ENCODE results near the gene SLC38A8.

SLC38A8 gene

DNA sequence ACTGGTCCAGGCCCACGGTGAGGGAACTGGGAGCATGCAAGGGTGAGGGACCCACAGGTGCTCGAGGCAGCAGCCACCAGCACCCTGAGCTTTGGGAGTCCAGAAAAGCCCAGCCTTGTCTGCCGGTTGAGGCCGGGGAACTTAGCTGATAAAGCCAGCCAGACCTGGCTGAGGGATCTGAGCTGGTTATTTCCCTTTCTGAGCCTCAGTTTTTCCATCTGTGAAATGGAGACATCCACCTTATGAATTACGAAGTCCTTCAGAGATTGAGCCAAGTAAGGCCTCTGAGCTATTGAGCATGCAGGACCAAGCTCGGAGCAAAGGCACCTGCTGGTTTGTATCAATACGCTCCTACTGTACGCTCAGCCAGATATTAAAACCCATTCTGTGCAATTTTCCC lies 60.8 kb downstream of the SLC38A8 start:
- Histone ChIP-seq H3K27me3 (ENCODE audit: insufficient read depth, low read length) (no peaks in the 10 kb centered on the region), H3K9ac (ENCODE audit: low read depth, low read length) (no peak overlapping the region), H3K27ac (ENCODE audit: low read length) (no peak overlapping the region), H3K4me1 (ENCODE audit: insufficient read depth, low read length) (peaks cover 4% of the 10 kb centered on the region; the same call in 1 of the 2 replicates), H3K9me3 (ENCODE audit: insufficient read depth, low read depth, low read length) (peaks cover 17% of the 10 kb centered on the region), H3K4me3 (ENCODE audit: low read length) (no peak overlapping the region), H3K36me3 (ENCODE audit: insufficient read depth, low read depth, low read length) (no peaks in the 10 kb centered on the region)

- H3K36me3 ChIP-seq (ENCODE audit: insufficient read depth, low read depth, low read length): no peaks in the 10 kb centered on the region
- H3K4me1 ChIP-seq (ENCODE audit: insufficient read depth, low read length): peaks cover 4% of the 10 kb centered on the region; the same call in 1 of the 2 replicates
- H3K4me3 ChIP-seq (ENCODE audit: low read length): no peak overlapping the region
- H3K27me3 ChIP-seq (ENCODE audit: insufficient read depth, low read length): no peaks in the 10 kb centered on the region
- peaks cover 17% of the 10 kb centered on the region for H3K9me3 ChIP-seq (ENCODE audit: insufficient read depth, low read depth, low read length)
- H3K9ac ChIP-seq (ENCODE audit: low read depth, low read length): no peak overlapping the region
- no peak overlapping the region for H3K27ac ChIP-seq (ENCODE audit: low read length)
Measured at GRCh38 chr16:83980794-83981193, 61.8 kb downstream of the SLC38A8 start.

DNA sequence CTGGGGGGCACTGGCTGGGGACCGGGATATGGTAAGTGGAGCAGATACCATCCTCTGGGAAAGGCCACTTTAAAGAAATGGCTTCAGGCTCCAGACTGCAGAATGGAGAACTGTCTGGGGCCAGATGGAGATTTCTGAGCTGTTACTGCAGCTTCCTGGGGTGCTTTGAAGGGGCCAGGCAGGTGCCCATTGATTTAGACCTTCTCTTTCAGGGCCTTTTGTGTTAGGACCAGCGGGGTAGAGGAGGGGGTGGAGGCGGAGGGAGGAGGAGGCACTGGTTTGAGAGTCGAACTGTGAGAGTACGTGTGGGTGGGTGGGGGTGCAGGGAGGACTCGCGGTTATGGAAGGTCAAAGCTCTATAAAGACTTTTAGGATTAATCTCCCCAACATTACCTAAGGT lies 63.2 kb downstream of the SLC38A8 start:
- Histone ChIP-seq H3K36me3 (ENCODE audit: insufficient read depth, low read depth, low read length) (no peaks in the 10 kb centered on the region), H3K27ac (ENCODE audit: low read length) (no peak overlapping the region), H3K27me3 (ENCODE audit: insufficient read depth, low read length) (no peaks in the 10 kb centered on the region)

DNA sequence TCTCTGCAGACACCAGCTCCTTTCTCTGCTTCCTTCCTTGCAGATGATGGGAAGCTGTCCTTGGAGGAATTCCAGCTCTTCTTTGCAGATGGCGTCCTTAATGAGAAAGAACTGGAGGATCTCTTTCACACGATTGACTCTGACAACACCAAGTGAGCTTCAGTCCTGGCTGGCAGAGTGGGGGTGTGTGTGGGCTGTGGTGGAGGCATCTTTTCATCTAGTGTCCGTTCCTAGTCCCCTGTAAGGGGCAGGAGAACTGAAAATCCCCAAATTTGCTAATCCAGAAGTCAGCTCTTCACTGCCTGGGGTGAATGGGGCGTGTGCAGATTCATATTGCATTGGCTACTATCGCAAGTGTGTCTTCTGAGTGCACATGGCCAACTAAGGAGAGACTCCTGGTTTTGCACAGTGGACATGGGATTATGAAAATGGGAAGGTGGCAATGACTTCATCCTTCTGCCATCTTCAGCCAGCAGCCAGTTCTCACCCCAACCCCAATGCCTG lies 64.1 kb downstream of the SLC38A8 start:
- Histone ChIP-seq H3K9ac (ENCODE audit: low read depth, low read length) (no peak overlapping the region), H3K27me3 (ENCODE audit: insufficient read depth, low read length) (no peaks in the 10 kb centered on the region), H3K27ac (ENCODE audit: low read length) (no peak overlapping the region), H3K4me3 (ENCODE audit: low read length) (0 out of 2 replicates have a peak overlapping the region, but pooled peaks have one; percentile 26), H3K9me3 (ENCODE audit: insufficient read depth, low read depth, low read length) (peaks cover 17% of the 10 kb centered on the region), H3K4me1 (ENCODE audit: insufficient read depth, low read length) (peaks cover 4% of the 10 kb centered on the region; the same call in 1 of the 2 replicates), H3K36me3 (ENCODE audit: insufficient read depth, low read depth, low read length) (no peaks in the 10 kb centered on the region)

More for the DNA sequence above, 63.2 kb downstream of the SLC38A8 start:
- no peak overlapping the region; the same call in 1 of the 2 replicates for H3K9ac ChIP-seq (ENCODE audit: low read depth, low read length)
- H3K9me3 ChIP-seq (ENCODE audit: insufficient read depth, low read depth, low read length): peaks cover 17% of the 10 kb centered on the region
- peak overlapping the region; percentile 26 for H3K4me3 ChIP-seq (ENCODE audit: low read length)
- peaks cover 4% of the 10 kb centered on the region; the same call in 1 of the 2 replicates for H3K4me1 ChIP-seq (ENCODE audit: insufficient read depth, low read length)

- H3K9me3 ChIP-seq (ENCODE audit: insufficient read depth, low read depth, low read length): peaks cover 17% of the 10 kb centered on the region
- peaks cover 4% of the 10 kb centered on the region; the same call in 1 of the 2 replicates for H3K4me1 ChIP-seq (ENCODE audit: insufficient read depth, low read length)
- no peak overlapping the region for H3K4me3 ChIP-seq (ENCODE audit: low read length)
Measured at GRCh38 chr16:83977056-83977815, 65.4 kb downstream of the SLC38A8 start.

GRCh38 chr16:83975590-83976260 lies 66.9 kb downstream of the SLC38A8 start:
- Histone ChIP-seq H3K4me3 (ENCODE audit: low read length) (no peak overlapping the region), H3K36me3 (ENCODE audit: insufficient read depth, low read depth, low read length) (no peaks in the 10 kb centered on the region), H3K9ac (ENCODE audit: low read depth, low read length) (no peak overlapping the region), H3K27ac (ENCODE audit: low read length) (no peak overlapping the region), H3K27me3 (ENCODE audit: insufficient read depth, low read length) (no peaks in the 10 kb centered on the region), H3K4me1 (ENCODE audit: insufficient read depth, low read length) (peaks cover 4% of the 10 kb centered on the region; the same call in 1 of the 2 replicates), H3K9me3 (ENCODE audit: insufficient read depth, low read depth, low read length) (peaks cover 17% of the 10 kb centered on the region)

More at GRCh38 chr16:83977056-83977815, 65.4 kb downstream of the SLC38A8 start:
- H3K27ac ChIP-seq (ENCODE audit: low read length): no peak overlapping the region
- no peaks in the 10 kb centered on the region for H3K36me3 ChIP-seq (ENCODE audit: insufficient read depth, low read depth, low read length)
- no peak overlapping the region for H3K9ac ChIP-seq (ENCODE audit: low read depth, low read length)
- H3K27me3 ChIP-seq (ENCODE audit: insufficient read depth, low read length): no peaks in the 10 kb centered on the region

- Histone ChIP-seq H3K4me3 (ENCODE audit: low read length) (no peak overlapping the region), H3K4me1 (ENCODE audit: insufficient read depth, low read length) (peaks cover 4% of the 10 kb centered on the region; the same call in 1 of the 2 replicates), H3K27ac (ENCODE audit: low read length) (no peak overlapping the region), H3K36me3 (ENCODE audit: insufficient read depth, low read depth, low read length) (no peaks in the 10 kb centered on the region), H3K9me3 (ENCODE audit: insufficient read depth, low read depth, low read length) (peaks cover 17% of the 10 kb centered on the region), H3K27me3 (ENCODE audit: insufficient read depth, low read length) (peaks cover 9% of the 10 kb centered on the region), H3K9ac (ENCODE audit: low read depth, low read length) (no peak overlapping the region)
Measured at GRCh38 chr16:83974475-83974874, 68.1 kb downstream of the SLC38A8 start.

DNA sequence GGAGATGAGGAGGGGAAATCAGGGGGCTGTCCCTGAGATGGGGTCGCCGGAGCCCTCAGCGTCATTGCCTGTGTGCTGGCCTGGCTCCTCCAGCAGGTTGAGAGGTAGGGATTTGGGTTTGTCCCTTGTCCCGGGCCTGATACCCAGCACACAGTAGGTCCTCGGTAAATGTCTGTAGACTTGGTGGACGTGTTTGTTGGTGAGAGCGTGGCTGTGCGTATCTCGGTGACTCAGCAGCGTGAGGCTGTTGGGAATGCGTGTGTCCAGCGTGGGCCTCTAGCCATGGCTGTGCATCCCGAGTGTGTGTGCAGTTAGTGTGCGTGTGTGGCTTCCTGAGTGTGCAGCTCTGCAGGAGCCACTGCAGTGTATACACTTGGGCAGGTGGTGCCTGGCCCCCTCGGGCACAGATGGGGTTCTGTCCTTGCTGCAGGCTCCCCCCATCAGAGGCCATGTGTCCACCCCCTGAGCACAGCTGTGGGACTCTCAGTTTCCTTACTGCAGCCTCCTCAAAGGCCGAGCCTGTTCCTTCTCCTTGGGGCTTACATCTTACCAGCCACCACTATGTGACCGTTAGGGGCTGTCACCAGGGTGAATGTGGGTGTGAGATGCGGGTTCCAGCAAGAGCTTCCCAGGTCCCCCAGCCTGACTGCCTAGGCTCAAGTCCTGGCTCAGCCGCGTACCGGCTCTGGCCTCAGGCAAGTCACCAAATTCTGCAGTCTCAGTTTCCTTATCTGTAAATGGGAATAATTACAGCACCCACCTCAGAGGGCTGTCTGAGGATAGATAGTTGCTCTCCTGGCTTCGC lies 68.8 kb downstream of the SLC38A8 start:
- no peak overlapping the region for H3K9ac ChIP-seq (ENCODE audit: low read depth, low read length)
- no peak overlapping the region for H3K27ac ChIP-seq (ENCODE audit: low read length)
- H3K27me3 ChIP-seq (ENCODE audit: insufficient read depth, low read length): peaks cover 16% of the 10 kb centered on the region
- H3K4me3 ChIP-seq (ENCODE audit: low read length): no peak overlapping the region
- peaks cover 12% of the 10 kb centered on the region for H3K9me3 ChIP-seq (ENCODE audit: insufficient read depth, low read depth, low read length)
- H3K4me1 ChIP-seq (ENCODE audit: insufficient read depth, low read length): no peaks in the 10 kb centered on the region; the same call in 1 of the 2 replicates
- no peaks in the 10 kb centered on the region for H3K36me3 ChIP-seq (ENCODE audit: insufficient read depth, low read depth, low read length)

DNA sequence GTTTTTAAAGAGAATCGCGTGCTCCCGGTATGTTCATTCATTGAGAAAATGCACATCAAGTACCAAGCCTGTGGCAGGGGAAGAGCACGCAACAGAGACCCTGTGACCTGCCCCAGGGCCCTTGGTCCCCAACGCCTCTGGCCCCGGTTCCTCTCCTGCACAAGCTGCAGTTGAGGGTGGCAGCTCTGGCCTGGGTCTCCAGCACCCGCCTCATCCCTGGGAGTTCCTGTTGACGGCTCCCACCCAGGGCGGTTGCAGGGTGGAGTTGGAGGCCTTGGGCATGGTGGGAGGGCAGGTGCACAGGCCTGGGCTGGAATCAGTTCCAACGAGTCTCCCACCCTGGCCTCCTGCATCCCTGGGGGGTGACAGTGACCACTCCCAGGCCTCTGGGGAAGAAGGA lies 69.5 kb downstream of the SLC38A8 start:
- H3K4me3 ChIP-seq (ENCODE audit: low read length): no peak overlapping the region
- peaks cover 16% of the 10 kb centered on the region for H3K27me3 ChIP-seq (ENCODE audit: insufficient read depth, low read length)
- H3K9ac ChIP-seq (ENCODE audit: low read depth, low read length): no peak overlapping the region
- H3K36me3 ChIP-seq (ENCODE audit: insufficient read depth, low read depth, low read length): no peaks in the 10 kb centered on the region
- H3K9me3 ChIP-seq (ENCODE audit: insufficient read depth, low read depth, low read length): peaks cover 5% of the 10 kb centered on the region
- no peak overlapping the region for H3K27ac ChIP-seq (ENCODE audit: low read length)
- no peaks in the 10 kb centered on the region; the same call in 1 of the 2 replicates for H3K4me1 ChIP-seq (ENCODE audit: insufficient read depth, low read length)

DNA sequence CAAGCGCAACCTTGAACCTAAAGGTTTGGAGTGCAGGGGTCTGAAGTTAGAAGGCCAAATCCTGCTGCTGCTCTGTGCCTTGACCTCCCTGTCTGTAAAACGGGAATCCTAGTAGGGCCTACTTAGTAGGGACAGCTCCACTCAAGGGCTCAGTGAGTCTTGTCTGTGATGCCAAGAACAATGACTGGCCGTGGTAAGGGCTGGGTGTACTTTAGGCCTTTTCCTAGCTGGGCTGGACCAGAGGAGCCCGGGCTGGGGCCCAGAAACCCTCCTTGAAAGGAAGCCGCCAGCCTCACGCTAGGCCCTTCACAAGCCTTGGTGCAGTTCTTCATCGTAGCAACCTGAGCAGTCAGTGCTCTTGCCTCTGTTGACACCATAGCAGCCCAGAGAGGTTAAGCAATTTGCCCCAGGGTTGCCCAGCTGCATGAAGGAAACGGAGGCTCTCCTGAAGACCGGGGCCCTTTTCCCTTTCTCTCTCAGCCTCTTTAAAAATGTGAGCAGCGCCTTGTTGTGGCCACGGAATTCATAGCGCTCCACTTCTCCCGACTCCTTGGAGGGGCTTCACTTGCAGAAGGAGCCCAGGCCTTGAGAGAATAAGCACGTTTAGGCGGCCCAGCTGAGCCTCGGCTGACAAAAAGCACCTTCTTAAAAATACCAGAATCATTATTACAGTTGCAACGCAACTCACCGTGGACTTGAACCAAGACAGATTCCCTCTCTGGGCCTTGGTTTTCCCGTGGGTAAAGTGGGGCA lies 70.2 kb downstream of the SLC38A8 start:
- Histone ChIP-seq H3K4me3 (ENCODE audit: low read length) (no peak overlapping the region), H3K9me3 (ENCODE audit: insufficient read depth, low read depth, low read length) (no peaks in the 10 kb centered on the region), H3K27ac (ENCODE audit: low read length) (no peak overlapping the region), H3K4me1 (ENCODE audit: insufficient read depth, low read length) (no peaks in the 10 kb centered on the region; the same call in 1 of the 2 replicates), H3K36me3 (ENCODE audit: insufficient read depth, low read depth, low read length) (no peaks in the 10 kb centered on the region), H3K9ac (ENCODE audit: low read depth, low read length) (no peak overlapping the region), H3K27me3 (ENCODE audit: insufficient read depth, low read length) (peaks cover 16% of the 10 kb centered on the region)
